ENCODE results near the gene HBG1. TPM values are rescaled to one million over a fixed set of nuclear protein-coding genes. Genes with fewer than 3 reads are reported as not detected.

HBG1 gene
- total and polyA plus RNA-seq, 2 donors (not counting 1 experiment from before 2014, with no cell fraction given) = not detected

GRCh38 chr11:5290106-5290505 is 40.4 kb upstream of the HBG1 start:
- Histone ChIP-seq H3K36me3 (replicated peaks in 1 of 2; ENCODE audit: control extremely low read depth in 1 of 2, control insufficient read depth in 1 of 2, extremely low read depth in 1 of 2, insufficient read depth in 2 of 2, low read length in 1 of 2) (no peaks in the 10 kb centered on the region), H3K9ac (ENCODE audit: low read length) (no peak overlapping the region), H3K4me3 (ENCODE audit: control extremely low read depth in 1 of 5, extremely low read depth in 1 of 5, insufficient read depth in 1 of 5, low read depth in 2 of 5, low read length in 4 of 5) (no peak overlapping the region), H3K79me2 (ENCODE audit: control insufficient read depth, insufficient read depth, low read length) (no peaks in the 10 kb centered on the region), H3K27me3 (replicated peaks in 1 of 4; ENCODE audit: control extremely low read depth in 1 of 4, control insufficient read depth in 3 of 4, insufficient read depth in 4 of 4, low read length in 3 of 4) (no peaks in the 10 kb centered on the region), H3K4me1 (ENCODE audit: control insufficient read depth in 2 of 2, insufficient read depth in 2 of 2, low read length in 2 of 2) (no peaks in the 10 kb centered on the region), H3K9me3 (ENCODE audit: control extremely low read depth in 1 of 3, control insufficient read depth in 2 of 3, insufficient read depth in 1 of 3, low read length in 2 of 3) (no peaks in the 10 kb centered on the region), H2AFZ (ENCODE audit: insufficient read depth, low read depth, low read length, poor library complexity, severe bottlenecking) (no peak overlapping the region), H4K20me1 (ENCODE audit: control insufficient read depth, insufficient read depth, low read length, poor library complexity, severe bottlenecking) (no peaks in the 10 kb centered on the region), H3K27ac (ENCODE audit: low read length in 2 of 2) (no peak overlapping the region), H3K4me2 (replicated peaks; ENCODE audit: low read depth, low read length, poor library complexity, severe bottlenecking) (no peak overlapping the region)
- DNase-seq (no peak), ATAC-seq (ENCODE audit: low read depth) (no peak)
- H3K4me1 Mint-ChIP-seq = no peaks in the 10 kb centered on the region
- no peaks in the 10 kb centered on the region for H3K9me3 Mint-ChIP-seq (ENCODE audit: insufficient read depth)
- ChIA-PET CTCF (interaction anchor here (1.4 kb wide), 1 partner anchor 19 kb away, joined by 4 read pairs; no protein-coding TSS in a partner anchor), POLR2A (no interaction called here)
- no CpG with 5 or more reads among the region's 1 CpG for WGBS (ENCODE audit: insufficient coverage)
- H3K4me3 Mint-ChIP-seq = no peak overlapping the region
- intact Hi-C loops (cut with micrococcal nuclease) = no loop called here
- H3K27ac Mint-ChIP-seq = no peak overlapping the region
- TF ChIP-seq EZH2 (IDR thresholded peaks at IDR 0.05; ENCODE audit: borderline replicate concordance, insufficient read depth, low read depth, low read length, poor library complexity, severe bottlenecking) = no peak
- no peak for TF ChIP-seq CTCF (IDR thresholded peaks at IDR 0.05)
- no peaks in the 10 kb centered on the region for H3K27me3 Mint-ChIP-seq

- Mint-ChIP-seq H3K27ac (no peak overlapping the region), H3K4me3 (no peak overlapping the region), H3K4me1 (no peaks in the 10 kb centered on the region), H3K9me3 (ENCODE audit: insufficient read depth) (no peaks in the 10 kb centered on the region), H3K27me3 (no peaks in the 10 kb centered on the region)
- Histone ChIP-seq H3K27ac (ENCODE audit: low read length in 2 of 2) (no peak overlapping the region), H3K36me3 (replicated peaks in 1 of 2; ENCODE audit: control extremely low read depth in 1 of 2, control insufficient read depth in 1 of 2, extremely low read depth in 1 of 2, insufficient read depth in 2 of 2, low read length in 1 of 2) (no peaks in the 10 kb centered on the region), H3K27me3 (replicated peaks in 1 of 4; ENCODE audit: control extremely low read depth in 1 of 4, control insufficient read depth in 3 of 4, insufficient read depth in 4 of 4, low read length in 3 of 4) (no peaks in the 10 kb centered on the region), H3K9ac (ENCODE audit: low read length) (no peak overlapping the region), H3K79me2 (ENCODE audit: control insufficient read depth, insufficient read depth, low read length) (no peaks in the 10 kb centered on the region), H2AFZ (ENCODE audit: insufficient read depth, low read depth, low read length, poor library complexity, severe bottlenecking) (no peak overlapping the region), H3K9me3 (ENCODE audit: control extremely low read depth in 1 of 3, control insufficient read depth in 2 of 3, insufficient read depth in 1 of 3, low read length in 2 of 3) (no peaks in the 10 kb centered on the region), H4K20me1 (ENCODE audit: control insufficient read depth, insufficient read depth, low read length, poor library complexity, severe bottlenecking) (no peaks in the 10 kb centered on the region), H3K4me2 (replicated peaks; ENCODE audit: low read depth, low read length, poor library complexity, severe bottlenecking) (no peak overlapping the region), H3K4me3 (ENCODE audit: control extremely low read depth in 1 of 5, extremely low read depth in 1 of 5, insufficient read depth in 1 of 5, low read depth in 2 of 5, low read length in 4 of 5) (no peak overlapping the region), H3K4me1 (ENCODE audit: control insufficient read depth in 2 of 2, insufficient read depth in 2 of 2, low read length in 2 of 2) (no peaks in the 10 kb centered on the region)
- ChIA-PET CTCF (interaction anchor here (1.4 kb wide), 1 partner anchor 18 kb away, joined by 4 read pairs; no protein-coding TSS in a partner anchor), POLR2A (no interaction called here)
- no peak for DNase-seq
- TF ChIP-seq CTCF (IDR thresholded peaks at IDR 0.05) (no peak), EZH2 (IDR thresholded peaks at IDR 0.05; ENCODE audit: borderline replicate concordance, insufficient read depth, low read depth, low read length, poor library complexity, severe bottlenecking) (no peak)
- intact Hi-C loops (cut with micrococcal nuclease) = no loop called here
- no peak for ATAC-seq (ENCODE audit: low read depth)
Observed at GRCh38 chr11:5289696-5290095, 40.0 kb upstream of the HBG1 start.
